GM21786 (cell line): ENCODE results near the gene KLRC2.
"Not testable (repeated sequence)": the region's sequence is repeated elsewhere in the genome, so short reads cannot be mapped to it uniquely, and the experiment has no call there.

Experiments used
- ATAC-seq: cut with Tn5 transposase; IDR thresholded peaks from one replicate; pipeline ENCODE4 v1.9.1; 2021; ENCODE audit not compliant: unreplicated experiment

Gene KLRC2

GRCh38 chr12:10435816-10436215, at the start of gene KLRC2:
KLRC2 (minus strand) TSS chr12:10436010; CDS start chr12:10435986, 24 bp downstream.
- ATAC-seq, result not testable (repeated sequence)

GRCh38 chr12:10481901-10482300, 46.1 kb upstream of the KLRC2 start:
- ATAC-seq, result not testable (repeated sequence)

GRCh38 chr12:10472808-10473207, 37.0 kb upstream of the KLRC2 start:
- ATAC-seq, result not testable (repeated sequence)

DNA sequence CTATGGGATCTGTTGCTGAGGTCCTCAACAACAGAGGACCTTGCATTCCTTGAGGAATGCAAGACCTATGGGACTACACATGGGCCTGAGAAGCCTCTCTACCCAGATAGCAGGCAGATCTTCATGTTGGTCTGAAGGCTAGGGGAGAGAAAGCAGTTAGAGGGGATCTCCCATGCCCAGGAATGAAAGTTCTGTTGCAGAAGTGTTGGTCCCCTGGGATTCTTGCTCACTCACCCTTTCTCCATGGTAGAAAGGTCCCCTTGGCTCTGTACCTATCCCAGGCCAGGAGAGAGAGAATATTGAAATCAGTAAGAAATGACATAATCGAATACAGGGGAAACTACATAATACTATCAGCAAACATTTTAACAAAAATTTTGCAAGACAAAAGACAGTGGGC, 33.9 kb upstream of the KLRC2 start:
- no peak for ATAC-seq

DNA sequence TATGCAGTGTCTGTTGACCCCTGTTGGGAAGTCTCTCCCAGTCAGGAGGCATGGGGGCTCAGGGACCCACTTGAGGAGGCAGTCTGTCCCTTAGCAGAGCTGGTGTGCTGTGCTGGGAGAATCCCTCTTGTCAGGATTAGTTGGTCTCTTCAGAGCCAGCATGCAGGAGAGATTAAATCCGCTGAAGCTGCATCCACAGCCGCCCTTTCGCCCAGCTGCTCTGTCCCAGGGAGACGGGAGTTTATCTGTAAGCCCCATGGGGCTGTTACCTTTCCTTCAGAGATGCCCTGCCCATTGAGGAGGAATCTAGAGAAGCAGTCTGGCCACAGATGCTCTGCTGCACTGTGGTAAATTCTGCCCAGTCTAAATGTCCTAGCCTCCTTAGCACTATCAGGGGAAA, 30.5 kb upstream of the KLRC2 start:
- ATAC-seq, result no peak

DNA sequence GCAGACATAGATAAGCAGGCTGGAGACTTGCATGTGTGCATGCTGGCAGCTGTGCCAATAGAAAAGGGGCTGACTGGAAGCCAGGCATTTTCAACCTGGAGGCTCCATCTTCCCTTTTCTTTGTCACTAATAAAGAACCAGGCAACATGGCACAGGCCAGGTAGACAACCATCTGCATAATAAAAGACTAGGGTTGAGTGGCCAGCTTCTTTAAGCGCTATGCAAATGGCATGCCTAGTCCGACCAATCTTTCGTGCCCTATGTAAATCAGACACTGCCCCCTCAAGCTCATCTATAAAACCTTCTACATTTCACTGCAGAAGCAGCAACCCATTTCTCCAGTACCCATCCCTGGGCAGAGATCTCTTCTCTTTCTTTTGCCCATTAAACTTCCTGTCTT, 21.9 kb upstream of the KLRC2 start:
- no peak for ATAC-seq

GRCh38 chr12:10456856-10457255, 21.0 kb upstream of the KLRC2 start:
- ATAC-seq, result no peak

DNA sequence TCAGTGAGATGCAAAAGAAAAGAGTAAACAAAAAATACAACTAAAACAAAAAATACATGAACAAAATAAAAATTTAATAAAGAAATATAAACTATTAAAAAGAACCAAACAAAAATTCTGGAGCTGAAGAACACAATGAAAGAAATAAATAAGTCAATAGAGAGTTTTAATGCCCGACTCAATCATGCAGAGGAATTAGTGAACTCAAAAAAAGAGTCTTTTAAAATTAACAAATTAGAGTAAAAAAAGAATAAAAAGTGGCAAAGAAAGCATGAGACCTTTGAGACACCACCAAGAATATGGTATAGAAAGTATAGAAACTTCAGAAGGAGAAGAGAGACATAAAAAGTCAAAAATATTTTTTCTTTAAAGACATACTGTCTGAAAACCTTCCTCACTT, 20.0 kb upstream of the KLRC2 start:
- ATAC-seq, result no peak

GRCh38 chr12:10454531-10454930, 18.7 kb upstream of the KLRC2 start:
- no peak for ATAC-seq

GRCh38 chr12:10453156-10453555, 17.3 kb upstream of the KLRC2 start, which contains the start of gene KLRC1:
KLRC1 (minus strand) TSS chr12:10453377; CDS start chr12:10451156, 2,221 bp downstream.
- ATAC-seq, result no peak

- no peak for ATAC-seq
Observed at GRCh38 chr12:10448236-10448635, 12.4 kb upstream of the KLRC2 start.

DNA sequence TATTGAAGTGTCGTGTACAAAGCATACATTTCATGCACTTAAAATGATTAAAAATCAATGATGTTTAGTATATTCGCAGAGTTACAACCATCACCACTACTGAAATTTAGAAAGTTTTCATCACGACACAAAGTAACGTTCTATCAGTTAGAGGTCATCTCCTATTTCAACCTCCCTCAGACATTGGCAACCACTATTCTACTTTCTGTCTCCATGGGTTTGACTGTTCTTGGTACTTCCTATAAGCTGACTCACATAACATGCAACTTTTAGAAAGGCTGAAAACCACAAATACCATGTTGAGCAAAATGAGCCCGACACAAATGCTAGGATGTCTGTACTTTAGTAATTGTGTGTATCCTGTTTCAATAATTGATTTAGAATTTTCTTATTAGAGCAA, 10.2 kb upstream of the KLRC2 start:
- not testable (repeated sequence) for ATAC-seq

- ATAC-seq, result not testable (repeated sequence)
Observed at GRCh38 chr12:10441144-10441543, 5.3 kb upstream of the KLRC2 start.

DNA sequence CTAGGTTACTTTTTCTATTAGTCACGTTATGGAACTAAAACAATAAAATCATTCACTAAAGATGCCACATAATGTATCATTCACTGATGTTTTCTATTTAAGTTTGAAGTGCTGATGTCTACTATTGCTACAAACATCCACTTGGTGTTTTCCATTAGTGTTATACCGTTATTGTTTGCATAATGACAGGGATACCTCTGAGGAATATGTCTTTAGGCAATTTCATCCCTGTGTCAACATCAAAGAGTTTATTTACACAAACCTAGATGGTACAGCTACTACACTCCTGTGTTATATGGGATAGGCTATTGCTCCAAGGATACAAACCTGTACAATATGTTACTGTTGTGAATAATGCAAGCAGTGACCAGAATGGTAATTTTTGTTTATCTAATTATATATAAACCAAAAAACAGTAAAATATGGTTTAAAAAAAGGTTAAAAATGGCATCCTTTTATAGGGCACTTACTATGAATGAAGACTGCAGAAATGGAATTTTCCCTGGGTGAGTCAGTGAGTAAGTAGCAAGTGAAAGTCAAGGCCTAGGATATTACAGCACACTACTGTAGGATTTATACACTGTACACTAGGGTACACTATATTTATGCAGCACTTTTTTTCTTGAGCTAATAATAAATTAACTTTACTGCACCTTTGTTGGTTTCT, 3.9 kb upstream of the KLRC2 start:
- not testable (repeated sequence) for ATAC-seq

DNA sequence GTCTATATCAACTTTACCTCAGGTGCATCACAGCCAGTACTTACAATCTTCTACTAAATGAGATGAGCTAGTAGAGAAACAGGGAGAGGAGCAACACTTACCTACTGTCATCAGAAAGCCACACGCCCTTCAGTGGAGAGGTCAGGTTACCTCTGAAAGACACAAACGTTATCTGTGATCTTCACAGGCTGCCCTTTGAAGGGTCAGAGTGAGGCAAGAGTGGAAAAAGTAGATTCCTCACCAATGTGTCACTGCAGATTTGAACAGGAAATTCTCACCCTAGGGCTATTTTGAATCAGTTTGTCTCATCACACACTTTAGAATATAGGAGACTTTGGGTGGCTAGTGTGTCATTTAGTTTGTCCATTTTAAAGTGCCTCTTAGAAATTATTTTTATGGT, 1.8 kb upstream of the KLRC2 start:
- not testable (repeated sequence) for ATAC-seq

- not testable (repeated sequence) for ATAC-seq
Observed at GRCh38 chr12:10430623-10431022, 5.2 kb downstream of the KLRC2 start.

GRCh38 chr12:10425938-10426337, 9.9 kb downstream of the KLRC2 start:
- not testable (repeated sequence) for ATAC-seq

DNA sequence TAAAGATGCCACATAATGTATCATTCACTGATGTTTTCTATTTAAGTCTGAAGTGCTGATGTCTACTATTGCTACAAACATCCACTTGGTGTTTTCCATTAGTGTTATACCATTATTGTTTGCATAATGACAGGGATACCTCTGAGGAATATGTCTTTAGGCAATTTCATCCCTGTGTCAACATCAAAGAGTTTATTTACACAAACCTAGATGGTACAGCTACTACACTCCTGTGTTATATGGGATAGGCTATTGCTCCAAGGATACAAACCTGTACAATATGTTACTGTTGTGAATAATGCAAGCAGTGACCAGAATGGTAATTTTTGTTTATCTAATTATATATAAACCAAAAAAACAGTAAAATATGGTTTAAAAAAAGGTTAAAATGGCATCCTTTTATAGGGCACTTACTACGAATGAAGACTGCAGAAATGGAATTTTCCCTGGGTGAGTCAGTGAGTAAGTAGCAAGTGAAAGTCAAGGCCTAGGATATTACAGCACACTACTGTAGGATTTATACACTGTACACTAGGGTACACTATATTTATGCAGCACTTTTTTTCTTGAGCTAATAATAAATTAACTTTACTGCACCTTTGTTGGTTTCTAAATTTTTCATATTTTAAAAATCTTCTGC, 11.4 kb downstream of the KLRC2 start:
- not testable (repeated sequence) for ATAC-seq

DNA sequence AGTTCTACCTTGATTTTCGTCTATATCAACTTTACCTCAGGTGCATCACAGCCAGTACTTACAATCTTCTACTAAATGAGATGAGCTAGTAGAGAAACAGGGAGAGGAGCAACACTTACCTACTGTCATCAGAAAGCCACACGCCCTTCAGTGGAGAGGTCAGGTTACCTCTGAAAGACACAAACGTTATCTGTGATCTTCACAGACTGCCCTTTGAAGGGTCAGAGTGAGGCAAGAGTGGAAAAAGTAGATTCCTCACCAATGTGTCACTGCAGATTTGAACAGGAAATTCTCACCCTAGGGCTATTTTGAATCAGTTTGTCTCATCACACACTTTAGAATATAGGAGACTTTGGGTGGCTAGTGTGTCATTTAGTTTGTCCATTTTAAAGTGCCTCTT, 13.7 kb downstream of the KLRC2 start:
- not testable (repeated sequence) for ATAC-seq

GRCh38 chr12:10420334-10420733, 15.5 kb downstream of the KLRC2 start, which contains the start of gene KLRC3:
KLRC3 (minus strand) TSS chr12:10420595; CDS start chr12:10420550, 45 bp downstream.
- ATAC-seq, result not testable (repeated sequence)

DNA sequence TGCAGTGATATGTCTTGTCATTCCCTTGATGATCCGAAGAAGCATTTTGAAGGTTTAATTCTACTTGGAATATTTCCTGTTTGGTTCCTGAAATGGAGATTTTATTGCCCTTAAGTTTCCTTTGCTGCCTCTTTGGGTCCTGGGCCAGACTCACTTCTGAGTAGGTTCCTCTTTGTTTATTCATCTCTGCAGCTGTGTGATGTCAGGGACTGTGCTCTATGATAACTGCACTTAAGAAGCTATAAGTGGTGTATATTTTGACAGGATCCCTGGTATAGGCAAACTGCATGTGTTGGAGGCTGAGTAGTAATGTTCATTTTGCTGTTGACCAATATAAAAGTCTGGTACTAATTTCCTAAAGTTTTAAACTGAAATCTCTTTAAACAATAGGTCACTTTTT, 26.4 kb downstream of the KLRC2 start, which contains the start of gene KLRC4:
Gene KLRC4, minus strand, starts transcription at position 366 of the 400 bp plus-strand sequence. Its CDS starts 182 bp downstream, at position 184.
- no peak for ATAC-seq

DNA sequence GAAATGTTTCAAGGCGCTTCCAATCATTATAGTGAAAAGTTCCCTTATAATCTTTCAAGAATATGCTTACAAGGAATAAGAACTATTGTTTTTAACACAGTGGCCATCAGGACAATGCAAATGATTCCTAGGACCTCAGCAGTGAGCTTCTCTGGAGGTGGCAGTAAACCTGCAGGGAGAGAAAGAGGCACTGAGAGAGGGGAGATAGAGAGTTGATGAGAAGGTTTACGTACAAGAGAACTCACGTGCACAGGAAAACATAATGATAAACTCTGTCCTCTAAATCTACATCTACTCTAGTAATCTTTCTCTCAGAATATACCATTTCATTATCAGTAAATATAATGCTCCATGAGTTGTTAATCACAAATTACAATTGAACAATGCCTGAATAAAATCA, 27.0 kb downstream of the KLRC2 start:
- no peak for ATAC-seq
